Measurements from ENCODE around the gene SLC51A.
"Not testable (repeated sequence)": the region's sequence is repeated elsewhere in the genome, so short reads cannot be mapped to it uniquely, and the experiment has no call there.

SLC51A gene

DNA sequence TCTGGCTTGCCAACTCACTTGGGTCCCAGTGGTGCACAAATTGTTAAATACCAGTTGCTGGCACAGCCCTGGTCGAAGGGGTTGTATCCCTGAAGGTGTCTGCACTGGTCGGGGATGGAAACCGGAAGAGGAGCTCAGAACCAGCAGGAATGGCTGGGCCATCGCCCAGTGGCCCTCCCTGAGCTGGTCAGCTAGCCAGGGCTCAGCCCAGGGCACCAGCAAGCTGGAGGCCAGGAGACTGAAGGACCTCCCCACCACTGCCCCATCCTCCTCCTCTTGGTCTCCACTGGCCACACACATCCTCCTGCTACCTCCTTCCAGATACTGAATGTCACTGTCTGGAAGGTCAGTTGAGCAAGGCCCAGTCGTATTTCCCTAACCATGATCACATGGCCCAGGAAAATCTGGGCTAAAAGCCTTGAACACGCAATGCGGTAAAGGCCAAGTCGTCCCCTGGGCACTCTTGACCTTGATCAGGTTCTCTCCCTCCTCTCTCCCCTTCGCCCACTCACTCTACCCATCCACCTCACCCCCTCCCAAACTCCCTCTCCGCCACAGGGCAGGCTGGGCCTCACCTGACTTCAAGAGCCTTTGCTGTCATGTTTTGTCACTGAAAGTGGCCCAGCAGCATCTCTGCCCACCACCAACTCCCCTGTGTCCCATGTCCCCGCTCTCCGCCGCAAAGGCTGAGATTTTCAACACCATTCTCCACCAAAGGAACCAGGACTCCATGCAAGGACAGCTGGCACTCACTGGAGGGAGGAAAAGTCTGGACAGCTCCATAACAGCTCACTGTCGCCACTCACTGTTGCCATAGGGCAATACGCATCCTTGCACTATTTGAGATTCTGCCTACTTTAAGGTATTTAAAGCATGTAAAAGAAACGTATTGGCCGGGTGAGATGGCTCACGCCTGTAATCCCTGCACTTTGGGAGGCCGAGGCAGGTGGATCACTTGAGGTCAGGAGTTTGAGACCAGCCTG, 17.3 kb upstream of the SLC51A start:
- CTCF ChIA-PET: interaction anchor here (0.5 to 15.6 kb wide), 9 partner anchors 102 to 196 kb away, joined by 3 to 293 read pairs (median 5); no protein-coding TSS in a partner anchor
- Mint-ChIP-seq H3K9me3 (no peaks in the 10 kb centered on the region), H3K27ac (no peak overlapping the region), H3K27me3 (peaks cover 27% of the 10 kb centered on the region), H3K36me3 (no peaks in the 10 kb centered on the region), H3K4me3 (no peak overlapping the region), H3K4me1 (peaks cover 31% of the 10 kb centered on the region)
- DNase-seq: no peak

DNA sequence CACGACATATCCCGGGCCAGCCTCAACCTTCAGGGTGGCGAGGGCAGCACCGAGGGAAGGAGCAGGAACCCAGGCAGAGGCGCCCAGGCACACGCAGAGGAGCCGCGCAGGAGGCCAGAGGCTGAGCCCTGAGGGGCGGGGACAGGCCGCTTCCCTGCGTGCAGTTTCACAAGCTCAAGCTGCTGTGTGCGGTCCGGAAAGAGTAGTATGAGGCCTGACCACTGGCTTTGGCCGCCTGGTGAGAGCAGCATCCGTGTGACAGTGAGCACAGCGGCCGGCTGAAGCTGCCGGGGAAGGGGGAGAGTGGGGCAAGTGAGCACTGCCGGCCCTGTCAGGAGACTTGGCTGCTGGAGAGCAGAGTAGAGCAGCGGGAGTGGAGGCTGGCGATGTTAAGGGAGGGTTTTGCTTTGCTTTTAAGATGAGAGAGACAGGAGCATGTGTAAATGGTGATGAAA, 13.8 kb upstream of the SLC51A start:
- H3K4me3 Mint-ChIP-seq: no peak overlapping the region
- no peak overlapping the region for H3K27ac Mint-ChIP-seq
- no peaks in the 10 kb centered on the region for H3K9me3 Mint-ChIP-seq
- peaks cover 51% of the 10 kb centered on the region for H3K27me3 Mint-ChIP-seq
- no peaks in the 10 kb centered on the region for H3K36me3 Mint-ChIP-seq
- CTCF ChIA-PET: interaction anchor here (1.3 to 15.6 kb wide), 2 partner anchors 16 to 130 kb away, joined by 3 to 293 read pairs; no protein-coding TSS in a partner anchor
- peaks cover 14% of the 10 kb centered on the region for H3K4me1 Mint-ChIP-seq
- DNase-seq: no peak

DNA sequence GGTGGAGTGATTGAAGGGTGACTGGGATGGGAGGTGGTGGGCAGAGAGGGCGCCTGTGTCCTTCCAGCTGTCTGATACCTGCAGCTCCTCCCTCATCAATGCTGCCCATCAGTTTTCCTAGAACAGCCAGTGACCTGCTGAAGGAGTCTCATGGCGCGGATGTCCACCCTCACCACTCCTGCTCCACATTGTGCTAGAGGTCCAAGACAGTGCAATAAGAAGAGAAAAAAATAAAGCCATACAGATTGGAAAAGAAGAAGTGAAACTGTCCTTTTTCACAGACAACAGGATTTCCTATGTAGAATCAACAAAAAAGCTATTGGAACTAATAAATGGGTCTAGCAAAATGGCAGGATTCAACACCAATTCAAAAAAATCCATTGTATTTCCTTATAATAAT, 12.5 kb upstream of the SLC51A start:
- CTCF ChIA-PET: interaction anchor here (1.3 to 15.6 kb wide), 2 partner anchors 17 to 131 kb away, joined by 3 to 293 read pairs; no protein-coding TSS in a partner anchor
- peaks cover 24% of the 10 kb centered on the region for H3K4me1 Mint-ChIP-seq
- H3K4me3 Mint-ChIP-seq: no peak overlapping the region
- no peaks in the 10 kb centered on the region for H3K36me3 Mint-ChIP-seq
- peaks cover 63% of the 10 kb centered on the region for H3K27me3 Mint-ChIP-seq
- no peak overlapping the region for H3K27ac Mint-ChIP-seq
- DNase-seq: no peak
- H3K9me3 Mint-ChIP-seq: no peaks in the 10 kb centered on the region

DNA sequence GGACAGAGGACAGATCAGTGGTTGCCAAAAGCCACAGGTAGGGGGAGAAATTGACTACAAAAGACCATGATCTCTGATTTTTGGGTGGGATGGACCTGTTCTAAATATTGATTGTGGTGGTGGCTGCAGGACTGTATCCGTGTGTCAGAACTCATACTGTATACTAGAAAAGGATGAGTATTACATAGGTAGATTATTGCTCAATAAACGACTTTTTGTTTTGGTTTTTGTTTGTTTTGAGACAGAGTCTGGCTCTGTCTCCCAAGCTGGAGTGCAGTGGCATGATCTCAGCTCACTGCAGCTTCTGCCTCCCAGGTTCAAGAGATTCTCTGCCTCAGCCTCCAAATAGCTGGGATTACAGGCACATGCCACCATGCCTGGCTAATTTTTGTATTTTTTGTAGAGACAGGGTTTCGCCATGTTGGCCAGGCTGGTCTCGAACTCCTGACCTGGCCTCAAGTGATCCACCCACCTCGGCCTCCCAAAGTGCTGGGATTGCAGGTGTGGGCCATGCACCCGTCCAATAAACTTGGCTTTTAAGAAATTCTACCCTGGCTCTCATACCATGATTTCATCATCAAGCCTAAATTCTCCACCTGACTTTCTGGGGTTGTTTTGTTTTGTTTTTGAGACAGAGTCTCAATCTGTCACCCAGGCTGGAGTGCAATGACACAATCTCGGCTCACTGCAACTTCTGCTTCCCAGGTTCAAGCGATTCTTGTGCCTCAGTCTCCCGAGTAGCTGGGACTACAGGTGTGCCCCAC, 10.7 kb upstream of the SLC51A start:
- CTCF ChIA-PET: interaction anchor here (0.7 to 15.6 kb wide), 3 partner anchors 9 to 313 kb away, joined by 3 to 293 read pairs (median 9); no protein-coding TSS in a partner anchor
- not testable (repeated sequence) for H3K27ac Mint-ChIP-seq, H3K4me3 Mint-ChIP-seq, H3K9me3 Mint-ChIP-seq, DNase-seq, H3K36me3 Mint-ChIP-seq
- Mint-ChIP-seq H3K4me1 (peaks cover 24% of the 10 kb centered on the region), H3K27me3 (peaks cover 80% of the 10 kb centered on the region)

DNA sequence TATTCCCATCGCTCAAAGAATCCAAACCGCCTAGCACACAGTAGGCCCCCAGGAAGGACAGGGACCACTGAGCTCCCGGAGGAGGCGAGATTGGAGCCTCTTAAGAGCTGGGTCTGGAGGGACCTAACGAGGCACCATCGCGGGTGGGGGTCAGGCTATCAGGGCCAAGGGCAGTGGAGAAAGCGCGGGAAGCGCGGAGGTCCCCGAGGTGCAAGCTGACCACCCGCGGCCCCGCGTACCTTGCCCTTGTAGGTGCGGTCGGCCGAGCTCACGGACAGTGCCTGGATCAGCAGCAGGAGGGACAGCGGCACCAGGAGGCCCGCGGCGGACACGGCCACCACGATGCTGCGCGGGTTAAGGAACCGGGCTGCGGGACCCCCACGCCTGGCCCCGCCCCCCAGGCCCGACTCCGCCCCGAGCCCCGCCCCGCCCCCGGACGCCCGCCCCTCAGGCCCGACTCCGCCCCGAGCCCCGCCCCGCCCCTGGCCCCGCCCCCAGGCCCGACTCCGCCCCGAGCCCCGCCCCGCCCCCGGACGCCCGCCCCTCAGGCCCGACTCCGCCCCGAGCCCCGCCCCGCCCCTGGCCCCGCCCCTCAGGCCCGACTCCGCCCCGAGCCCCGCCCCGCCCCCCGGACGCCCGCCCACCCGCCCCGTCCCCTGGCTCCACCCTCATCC, 9.0 kb upstream of the SLC51A start:
- DNase-seq: peak; percentile 64
- Mint-ChIP-seq H3K9me3 (no peaks in the 10 kb centered on the region), H3K27me3 (peaks cover 81% of the 10 kb centered on the region), H3K36me3 (no peaks in the 10 kb centered on the region), H3K4me1 (peaks cover 24% of the 10 kb centered on the region), H3K27ac (no peak overlapping the region), H3K4me3 (peak overlapping the region; percentile 78)
- CTCF ChIA-PET: interaction anchor here (1.3 to 1.8 kb wide), 2 partner anchors 11 to 134 kb away, joined by 3 to 9 read pairs; no protein-coding TSS in a partner anchor

DNA sequence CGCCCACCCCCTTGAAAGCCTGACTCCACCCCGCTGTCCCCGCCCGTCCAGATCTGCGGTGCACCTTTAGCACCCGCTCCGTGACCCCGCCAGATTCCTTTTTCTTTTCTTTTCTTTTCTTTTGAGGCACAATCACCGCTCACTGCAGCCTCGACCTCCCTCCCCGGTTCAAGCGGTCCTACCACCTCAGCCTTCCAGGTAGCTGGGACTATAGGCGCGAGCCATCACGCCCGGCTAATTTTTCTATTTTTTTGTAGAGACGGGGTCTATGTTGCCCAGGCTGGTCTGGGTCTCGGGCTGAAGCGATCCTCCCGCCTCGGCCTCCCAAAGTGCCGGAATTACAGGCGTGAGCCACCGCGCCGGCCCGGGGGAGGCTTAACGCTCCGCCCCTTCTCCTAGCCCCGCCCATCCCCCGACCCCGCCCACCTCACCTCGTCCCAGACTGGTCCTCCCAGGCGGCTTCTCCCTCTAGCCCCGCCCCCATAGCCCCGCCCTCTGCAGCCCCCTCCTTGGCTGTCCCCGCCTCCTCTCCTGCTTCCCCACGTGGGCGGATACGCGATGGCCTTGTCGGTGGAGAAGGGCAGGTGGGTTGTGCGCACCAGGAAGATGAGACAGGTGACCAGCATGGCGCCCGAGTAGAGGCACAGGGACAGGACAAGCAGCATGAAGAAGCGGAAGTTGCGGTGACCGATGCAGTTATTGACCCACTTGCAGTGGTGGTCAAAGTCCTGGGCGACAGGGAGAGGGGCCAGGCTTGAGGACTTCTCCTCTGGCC, 8.3 kb upstream of the SLC51A start:
- Mint-ChIP-seq H3K4me3 (peak overlapping the region; percentile 78), H3K27me3 (peaks cover 74% of the 10 kb centered on the region), H3K27ac (peak overlapping the region; percentile 55), H3K4me1 (peaks cover 24% of the 10 kb centered on the region), H3K9me3 (no peaks in the 10 kb centered on the region), H3K36me3 (no peaks in the 10 kb centered on the region)
- DNase-seq: peak; percentile 86
- CTCF ChIA-PET: interaction anchor here (0.6 to 1.3 kb wide), 2 partner anchors 11 to 134 kb away, joined by 3 read pairs; no protein-coding TSS in a partner anchor

DNA sequence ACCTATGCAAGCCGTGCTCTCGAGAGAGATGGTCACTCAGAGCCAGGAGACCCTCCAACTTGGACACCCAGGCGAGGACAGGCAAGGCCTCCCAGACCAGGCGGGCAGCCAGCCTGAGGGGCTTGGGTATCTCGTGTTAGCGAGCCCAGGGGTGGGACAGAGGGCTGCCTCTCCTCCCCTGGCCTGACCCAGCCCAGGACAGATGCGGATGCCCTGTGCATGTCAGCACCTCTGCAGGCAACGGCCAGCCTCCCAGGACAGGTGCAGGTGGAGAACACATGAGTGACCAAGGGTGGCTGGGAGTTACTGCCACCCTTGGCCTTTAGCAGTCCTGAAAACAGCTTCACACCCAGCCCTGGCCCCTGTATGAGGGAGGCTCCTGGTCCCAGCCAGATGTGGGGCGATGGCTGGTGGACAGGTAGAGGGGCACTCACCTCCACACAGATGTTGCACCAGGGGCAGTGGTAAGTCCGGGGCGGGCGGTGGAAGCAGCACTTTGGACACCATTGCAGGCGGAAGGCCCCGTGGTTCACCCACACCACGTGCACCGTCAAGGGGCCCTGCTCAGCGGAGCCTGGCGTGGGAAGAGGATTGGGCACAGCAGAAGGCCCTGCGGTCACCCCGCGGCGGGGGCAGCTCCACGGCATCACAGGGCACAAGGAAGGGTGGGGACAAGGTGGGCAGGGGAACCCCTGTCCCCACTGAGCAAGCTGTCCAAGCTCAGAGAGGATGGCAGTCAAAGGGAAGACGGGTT, 7.2 kb upstream of the SLC51A start:
- no peaks in the 10 kb centered on the region for H3K9me3 Mint-ChIP-seq
- H3K36me3 Mint-ChIP-seq: no peaks in the 10 kb centered on the region
- DNase-seq: no peak
- H3K27ac Mint-ChIP-seq: no peak overlapping the region
- peaks cover 17% of the 10 kb centered on the region for H3K4me1 Mint-ChIP-seq
- CTCF ChIA-PET: no interaction called here
- peaks cover 64% of the 10 kb centered on the region for H3K27me3 Mint-ChIP-seq
- H3K4me3 Mint-ChIP-seq: peak overlapping the region; percentile 78

DNA sequence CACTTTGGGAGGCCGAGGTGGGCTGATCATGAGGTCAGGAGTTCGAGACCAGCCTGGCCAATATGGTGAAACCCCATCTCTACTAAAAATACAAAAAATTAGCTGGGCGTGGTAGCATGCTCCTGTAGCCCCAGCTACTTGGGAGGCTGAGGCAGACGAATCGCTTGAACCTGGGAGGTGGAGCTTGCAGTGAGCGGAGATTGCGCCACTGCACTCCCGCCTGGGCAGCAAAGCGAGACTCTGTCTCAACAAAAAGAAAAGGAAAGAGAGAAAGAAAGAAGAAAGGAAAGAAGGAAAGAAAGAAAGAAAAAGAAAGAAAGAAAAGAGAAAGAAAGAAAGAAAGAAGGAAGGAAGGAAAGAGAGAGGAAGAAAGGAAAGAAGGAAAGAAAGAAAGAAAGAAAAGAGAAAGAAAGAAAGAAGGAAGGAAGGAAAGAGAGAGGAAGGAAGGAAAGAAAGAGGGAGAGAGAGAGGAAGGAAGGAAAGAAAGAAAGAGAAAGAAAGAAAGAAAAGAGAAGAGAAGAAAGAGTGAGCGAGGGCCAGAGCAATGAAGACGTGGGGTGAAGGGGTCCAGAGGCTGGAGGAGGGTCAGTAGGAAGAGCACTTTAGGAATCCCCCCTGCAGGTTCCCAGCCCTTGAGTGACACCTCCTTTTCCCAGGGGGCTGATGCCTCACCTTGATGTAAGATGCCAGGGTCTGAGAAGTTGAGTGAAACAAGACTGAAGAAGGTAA, 6.2 kb upstream of the SLC51A start:
- H3K27ac Mint-ChIP-seq: not testable (repeated sequence)

DNA sequence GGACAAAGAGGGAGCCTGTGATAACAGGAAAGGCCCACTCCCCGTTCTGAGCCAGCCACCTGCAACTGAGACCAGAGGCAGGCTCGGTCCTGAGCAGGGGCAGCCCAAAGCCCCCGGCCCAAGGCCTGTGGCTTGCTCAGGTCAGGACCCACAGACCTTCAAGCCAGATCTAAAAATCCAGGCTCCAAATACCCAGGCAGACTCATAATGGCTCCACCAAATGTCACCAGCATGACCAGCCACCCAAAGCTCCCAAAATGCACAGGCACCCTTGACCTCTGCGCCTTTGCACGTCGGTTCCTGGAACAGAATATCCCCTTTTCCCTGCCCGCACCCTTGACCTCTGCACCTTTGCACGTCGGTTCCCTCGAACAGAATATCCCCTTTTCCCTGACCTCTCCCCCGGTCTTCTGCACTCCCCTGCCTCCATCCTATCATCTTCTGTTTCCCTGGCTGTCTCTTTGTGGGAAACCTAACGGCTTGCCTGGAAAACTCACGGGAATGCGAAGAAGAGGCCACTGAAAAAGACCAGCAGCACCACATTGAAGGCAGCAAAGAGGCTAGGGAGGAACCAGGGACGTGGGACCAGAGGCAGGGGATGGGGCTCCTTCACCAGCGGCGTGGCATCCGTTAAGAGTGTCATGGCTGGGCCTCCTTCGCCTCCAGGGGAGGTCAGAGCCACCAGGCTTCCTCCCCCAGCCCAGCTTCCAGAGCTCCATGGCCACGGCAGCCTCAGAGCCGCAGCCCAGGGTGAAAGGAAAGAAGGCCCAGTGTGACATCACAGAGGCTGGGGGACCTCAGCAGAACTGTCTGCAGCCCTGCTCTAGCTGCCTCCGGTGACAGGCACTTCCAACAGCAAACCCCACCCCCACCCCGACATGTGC, 5.4 kb upstream of the SLC51A start, which contains the start of gene ZDHHC19:
TSS of gene ZDHHC19 (minus strand) at position 728 of the 884 bp plus-strand sequence. CDS start at position 643, 85 bp downstream.
- Mint-ChIP-seq H3K9me3 (no peaks in the 10 kb centered on the region), H3K27me3 (peaks cover 62% of the 10 kb centered on the region), H3K4me3 (no peak within 1 kb of the TSS), H3K36me3 (no peaks in the 10 kb centered on the region), H3K27ac (no peak within 1 kb of the TSS), H3K4me1 (peaks cover 17% of the 10 kb centered on the region)
- no peak for DNase-seq
- CTCF ChIA-PET: no interaction called here

More for the DNA sequence above, 6.2 kb upstream of the SLC51A start:
- peaks cover 63% of the 10 kb centered on the region for H3K27me3 Mint-ChIP-seq
- H3K9me3 Mint-ChIP-seq, H3K36me3 Mint-ChIP-seq, CTCF ChIA-PET, DNase-seq, H3K4me3 Mint-ChIP-seq: not testable (repeated sequence)
- peaks cover 17% of the 10 kb centered on the region for H3K4me1 Mint-ChIP-seq

DNA sequence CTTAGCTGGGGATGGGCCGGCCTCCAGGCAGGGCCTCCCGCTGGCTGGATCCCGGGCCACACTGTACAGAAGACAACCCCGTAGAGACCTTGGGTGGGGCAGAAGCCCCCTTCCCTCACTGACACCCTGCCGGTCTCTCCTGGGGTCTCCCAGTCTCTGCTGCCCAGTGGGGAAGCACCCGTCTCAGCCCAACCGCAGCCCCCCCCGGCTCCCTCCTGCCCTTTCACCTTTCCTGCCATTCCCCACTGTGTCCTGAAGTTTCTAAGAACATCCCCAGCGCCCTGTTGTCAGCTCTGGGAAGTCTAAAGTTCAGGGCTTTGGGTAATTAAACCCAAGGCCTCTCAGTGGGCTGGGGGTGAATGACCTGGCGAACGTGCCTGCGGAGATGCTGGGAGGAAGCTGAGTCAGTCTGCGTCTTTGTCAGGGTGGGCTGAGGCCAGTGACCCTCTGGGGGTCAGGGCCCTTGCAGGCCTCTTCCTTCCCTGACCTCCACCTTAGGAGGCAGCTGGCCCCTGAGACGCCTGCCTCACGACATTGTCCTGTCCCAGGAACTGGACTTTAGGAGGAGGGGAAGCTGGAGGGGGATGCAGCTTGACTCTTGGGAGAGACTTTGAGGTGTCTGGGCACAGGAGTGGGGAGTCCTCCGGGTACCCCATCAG, 1.4 kb upstream of the SLC51A start:
- H3K9me3 Mint-ChIP-seq: no peaks in the 10 kb centered on the region
- no peaks in the 10 kb centered on the region for H3K36me3 Mint-ChIP-seq
- no peak overlapping the region for H3K27ac Mint-ChIP-seq
- no peak overlapping the region for H3K4me3 Mint-ChIP-seq
- CTCF ChIA-PET: interaction anchor here (0.7 kb wide), 1 partner anchor 303 kb away, joined by 3 read pairs; no protein-coding TSS in a partner anchor
- peaks cover 30% of the 10 kb centered on the region for H3K27me3 Mint-ChIP-seq
- H3K4me1 Mint-ChIP-seq: peaks cover 25% of the 10 kb centered on the region
- DNase-seq: no peak

DNA sequence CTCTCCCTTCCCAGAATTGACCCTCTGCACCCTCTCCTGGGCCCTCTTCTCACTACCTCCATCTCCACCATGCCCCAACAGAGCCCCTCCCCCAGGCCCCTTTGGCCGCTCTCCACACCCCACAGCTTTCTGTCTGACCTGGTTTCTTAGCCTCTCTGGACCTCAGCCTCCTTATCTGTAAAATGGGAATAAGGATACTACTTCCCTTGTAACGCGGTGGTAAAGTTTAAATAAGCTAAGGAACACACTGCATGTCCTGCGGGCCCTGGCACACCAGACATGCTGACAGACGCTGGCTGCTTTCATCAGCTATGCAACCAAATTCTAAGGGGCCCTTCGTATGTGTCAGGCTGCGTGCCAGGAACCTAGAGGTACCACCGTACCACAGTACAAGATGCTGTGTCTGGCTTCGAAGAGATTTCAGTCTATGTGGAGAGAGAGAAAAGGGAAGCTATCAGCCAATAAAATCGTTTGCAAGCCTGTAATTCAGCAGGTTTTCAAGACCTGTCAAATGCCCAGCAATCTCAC, 777 bp upstream of the SLC51A start:
- Mint-ChIP-seq H3K27me3 (peaks cover 24% of the 10 kb centered on the region), H3K4me1 (peaks cover 30% of the 10 kb centered on the region), H3K27ac (no peak overlapping the region), H3K9me3 (no peaks in the 10 kb centered on the region), H3K36me3 (no peaks in the 10 kb centered on the region), H3K4me3 (no peak overlapping the region)
- CTCF ChIA-PET: interaction anchor here (0.7 to 1.4 kb wide), 2 partner anchors 302 to 308 kb away, joined by 3 read pairs; no protein-coding TSS in a partner anchor
- no peak for DNase-seq
